ENCODE data around the gene VPS16.

VPS16 gene

GRCh38 chr20:2883726-2884637, 43.4 kb downstream of the VPS16 start:
- no peak overlapping the region for H3K27ac ChIP-seq (replicated peaks)
- DNase-seq (ENCODE audit: low read depth in 1 of 2, low spot score in 1 of 2) = no peak
- TF ChIP-seq SPI1 (IDR thresholded peaks at IDR 0.05; ENCODE audit: borderline replicate concordance, low read depth) (no peak), GABPA (IDR thresholded peaks at IDR 0.05; ENCODE audit: low read depth) (no peak), POLR2AphosphoS5 (IDR thresholded peaks at IDR 0.05; ENCODE audit: low read depth) (no peak)
- TF ChIP-seq, protein P1, sequence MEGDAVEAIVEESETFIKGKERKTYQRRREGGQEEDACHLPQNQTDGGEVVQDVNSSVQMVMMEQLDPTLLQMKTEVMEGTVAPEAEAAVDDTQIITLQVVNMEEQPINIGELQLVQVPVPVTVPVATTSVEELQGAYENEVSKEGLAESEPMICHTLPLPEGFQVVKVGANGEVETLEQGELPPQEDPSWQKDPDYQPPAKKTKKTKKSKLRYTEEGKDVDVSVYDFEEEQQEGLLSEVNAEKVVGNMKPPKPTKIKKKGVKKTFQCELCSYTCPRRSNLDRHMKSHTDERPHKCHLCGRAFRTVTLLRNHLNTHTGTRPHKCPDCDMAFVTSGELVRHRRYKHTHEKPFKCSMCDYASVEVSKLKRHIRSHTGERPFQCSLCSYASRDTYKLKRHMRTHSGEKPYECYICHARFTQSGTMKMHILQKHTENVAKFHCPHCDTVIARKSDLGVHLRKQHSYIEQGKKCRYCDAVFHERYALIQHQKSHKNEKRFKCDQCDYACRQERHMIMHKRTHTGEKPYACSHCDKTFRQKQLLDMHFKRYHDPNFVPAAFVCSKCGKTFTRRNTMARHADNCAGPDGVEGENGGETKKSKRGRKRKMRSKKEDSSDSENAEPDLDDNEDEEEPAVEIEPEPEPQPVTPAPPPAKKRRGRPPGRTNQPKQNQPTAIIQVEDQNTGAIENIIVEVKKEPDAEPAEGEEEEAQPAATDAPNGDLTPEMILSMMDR (IDR thresholded peaks at IDR 0.05; ENCODE audit: insufficient read depth, low read length) = no peak

GRCh38 chr20:2887715-2888114, 47.2 kb downstream of the VPS16 start:
- Histone ChIP-seq H3K27me3 (ENCODE audit: insufficient read depth, poor library complexity, severe bottlenecking) (no peaks in the 10 kb centered on the region), H3K27ac (replicated peaks) (no peak overlapping the region), H3K4me3 (replicated peaks; ENCODE audit: insufficient read depth, low read length) (no peak overlapping the region)
- DNase-seq (ENCODE audit: low read depth in 1 of 2, low spot score in 1 of 2) = no peak
- TF ChIP-seq REST (IDR thresholded peaks at IDR 0.05; ENCODE audit: insufficient replicate concordance, low read depth) (no peak), GABPA (IDR thresholded peaks at IDR 0.05; ENCODE audit: low read depth) (no peak), SPI1 (IDR thresholded peaks at IDR 0.05; ENCODE audit: borderline replicate concordance, low read depth) (no peak), POLR2AphosphoS5 (IDR thresholded peaks at IDR 0.05; ENCODE audit: low read depth) (no peak)
- TF ChIP-seq, protein P1 (IDR thresholded peaks at IDR 0.05; ENCODE audit: insufficient read depth, low read length) = no peak

More at GRCh38 chr20:2883726-2884637, 43.4 kb downstream of the VPS16 start:
- Histone ChIP-seq H3K27me3 (ENCODE audit: insufficient read depth, poor library complexity, severe bottlenecking) (no peaks in the 10 kb centered on the region), H3K4me3 (replicated peaks; ENCODE audit: insufficient read depth, low read length) (no peak overlapping the region)

DNA sequence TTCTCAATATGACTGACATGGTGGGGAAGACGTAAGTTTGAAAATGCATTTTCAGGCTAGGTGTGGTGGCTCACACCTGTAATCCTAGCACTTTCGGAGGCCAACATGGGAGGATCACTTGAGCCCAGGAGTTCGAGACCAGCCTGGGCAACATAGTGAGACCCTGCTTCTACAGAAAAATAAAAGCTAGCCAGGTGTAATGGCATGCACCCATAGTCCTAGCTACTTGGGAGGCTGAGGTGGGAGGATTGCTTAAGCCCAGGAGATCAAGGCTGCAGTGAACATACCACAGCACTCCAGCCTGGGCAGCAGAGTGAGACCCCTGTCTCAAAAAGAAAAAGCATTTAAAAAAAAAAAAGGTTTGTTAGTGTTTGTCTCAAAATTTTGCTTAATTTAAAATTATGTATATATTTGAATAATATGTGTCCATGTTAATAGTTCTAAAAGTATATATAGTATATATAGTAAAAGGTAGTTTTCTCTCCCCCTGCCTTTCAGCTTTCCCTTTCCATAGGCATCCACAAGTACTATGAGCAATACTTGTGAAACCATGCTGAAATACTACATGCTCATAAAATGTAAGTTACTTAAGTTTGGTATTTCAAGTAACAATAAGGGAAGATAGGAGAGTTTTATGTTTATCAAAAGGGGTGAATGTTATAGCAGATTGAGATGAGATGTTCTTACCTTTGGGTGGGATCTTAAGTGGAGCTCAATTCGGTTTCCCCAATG, 47.8 kb downstream of the VPS16 start:
- Histone ChIP-seq H3K4me3 (replicated peaks; ENCODE audit: insufficient read depth, low read length) (no peak overlapping the region), H3K27ac (replicated peaks) (no peak overlapping the region), H3K27me3 (ENCODE audit: insufficient read depth, poor library complexity, severe bottlenecking) (no peaks in the 10 kb centered on the region)
- TF ChIP-seq, protein P1 (IDR thresholded peaks at IDR 0.05; ENCODE audit: insufficient read depth, low read length) = no peak
- no peak for TF ChIP-seq GABPA (IDR thresholded peaks at IDR 0.05; ENCODE audit: low read depth)
- TF ChIP-seq POLR2AphosphoS5 (IDR thresholded peaks at IDR 0.05; ENCODE audit: low read depth) = no peak
- TF ChIP-seq SPI1 (IDR thresholded peaks at IDR 0.05; ENCODE audit: borderline replicate concordance, low read depth) = no peak
- no peak for TF ChIP-seq REST (IDR thresholded peaks at IDR 0.05; ENCODE audit: insufficient replicate concordance, low read depth)
- DNase-seq (ENCODE audit: low read depth in 1 of 2, low spot score in 1 of 2) = no peak
